Activated CD4-positive, alpha-beta T cell treated with anti-CD3 and anti-CD28 coated beads for 36 hours (primary cell): Measurements from ENCODE around the gene CLEC16A. TPM values are rescaled to one million over a fixed set of nuclear protein-coding genes. Genes with fewer than 3 reads are reported as not detected.

ENCODE experiments used
- ATAC-seq: fragments of 200-7000 bp; cut with Tn5 transposase; one replicate; pipeline ENCODE4 v1.10.0; 2021; ENCODE audit warnings: mild to moderate bottlenecking, moderate library complexity
- CTCF ChIA-PET: fragments of 350-600 bp; sonication (Branson Sonifier 250); formaldehyde crosslinking; loops from one replicate; lab custom pipeline; 2021; ENCODE audit warnings: antibody characterized with exemption; lab: Charles Lee
- POLR2A ChIA-PET: fragments of 350-600 bp; sonication (Branson Sonifier 250); formaldehyde crosslinking; loops from one replicate; lab custom pipeline; 2021; ENCODE audit warnings: antibody characterized with exemption, inconsistent platforms; lab: Charles Lee
- DNase-seq: peaks from one replicate; pipeline ENCODE4 v3.0.0-alpha.2; 2020
- H3K27ac Mint-ChIP-seq: one replicate; pipeline ENCODE4 v1.8.0; 2021; ENCODE audit warnings: mixed read lengths
- H3K27me3 Mint-ChIP-seq: one replicate; pipeline ENCODE4 v1.8.0; 2021; ENCODE audit warnings: mixed read lengths
- H3K36me3 Mint-ChIP-seq: one replicate; pipeline ENCODE4 v1.8.0; 2021; ENCODE audit warnings: low read depth, mixed read lengths
- H3K4me1 Mint-ChIP-seq: one replicate; pipeline ENCODE4 v1.8.0; 2021; ENCODE audit warnings: mixed read lengths
- H3K4me3 Mint-ChIP-seq: one replicate; pipeline ENCODE4 v1.8.0; 2021; ENCODE audit warnings: mild to moderate bottlenecking, moderate library complexity, mixed read lengths
- H3K9me3 Mint-ChIP-seq: one replicate; pipeline ENCODE4 v1.8.0; 2021; ENCODE audit warnings: low read depth, mixed read lengths
- intact Hi-C, 2 experiments: fragments of 100-400 bp; cut with DNase I in 1 of 2; cut with micrococcal nuclease in 1 of 2; formaldehyde crosslinking; loops; one replicate each; pipeline versions ENCODE4 v1.14.2 to v1.15.1; 2022 to 2024; cut with DNase I, micrococcal nuclease
- total RNA-seq, 2 experiments: library from RNA; stranded (reverse); gene quantifications; one replicate each; pipeline ENCODE4 v1.2.3, GENCODE V29; 2021

Gene CLEC16A
- total RNA-seq, 2 experiments from 2014 or later, result 23.5 to 25.4 TPM

DNA sequence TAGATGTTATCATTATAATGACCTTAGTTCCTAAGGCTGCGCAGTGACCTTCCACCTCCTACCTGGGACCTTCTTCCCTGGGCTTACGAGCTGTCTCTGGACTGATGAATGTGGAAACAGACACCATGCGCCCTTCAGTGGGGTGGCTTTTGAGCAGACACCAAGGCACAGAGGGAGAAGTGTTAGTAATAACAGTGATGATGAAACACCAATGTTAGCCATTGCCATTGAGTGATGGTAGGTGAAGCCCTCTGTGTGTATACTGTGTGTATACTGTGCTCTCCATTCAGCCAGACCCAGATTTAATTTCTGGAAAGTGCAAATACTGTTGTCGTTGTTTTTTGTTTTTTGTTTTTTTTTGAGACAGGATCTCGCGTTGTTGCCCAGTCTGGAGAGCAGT is 44.5 kb downstream of the CLEC16A start:
- ATAC-seq, result peak; percentile 21
- H3K36me3 Mint-ChIP-seq, result peaks cover 41% of the 10 kb centered on the region
- CTCF ChIA-PET, result interaction anchor here (0.7 to 1.4 kb wide), 4 partner anchors 18 to 236 kb away, joined by 3 to 4 read pairs (median 3); no protein-coding TSS in a partner anchor
- H3K27ac Mint-ChIP-seq, result peak overlapping the region; percentile 92
- H3K9me3 Mint-ChIP-seq, result no peaks in the 10 kb centered on the region
- peak overlapping the region; percentile 46 for H3K4me3 Mint-ChIP-seq
- POLR2A ChIA-PET, result interaction anchor here (0.6 kb wide), 2 partner anchors 63 to 116 kb away, joined by 3 read pairs; no protein-coding TSS in a partner anchor
- H3K4me1 Mint-ChIP-seq, result peaks cover 87% of the 10 kb centered on the region
- intact Hi-C loops, result loop anchor here (1.0 to 2.0 kb wide), 13 partner anchors 24 to 366 kb away; partner anchors contain the start of gene SOCS1 (in 1 of the 2)
- H3K27me3 Mint-ChIP-seq, result no peaks in the 10 kb centered on the region
- peak; percentile 31 for DNase-seq

DNA sequence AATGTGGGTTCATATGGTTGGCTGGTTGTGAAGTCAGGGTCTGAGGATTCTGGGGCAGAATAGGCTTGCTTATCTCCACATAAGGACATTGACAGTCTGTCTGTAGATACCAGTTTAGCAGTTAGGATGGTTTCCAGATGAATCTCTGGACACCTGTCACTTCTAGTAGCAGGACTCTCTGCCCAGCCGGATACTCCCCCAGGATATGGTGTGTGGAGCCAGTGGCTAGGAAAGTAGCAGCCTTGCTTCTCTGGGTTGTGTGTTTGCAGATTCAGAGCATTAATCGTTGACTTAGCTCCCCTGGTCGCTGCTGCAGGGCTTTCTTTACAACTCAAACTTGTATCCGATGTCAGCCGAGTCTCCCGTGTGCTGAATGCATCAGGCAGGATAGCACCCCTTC is 45.2 kb downstream of the CLEC16A start:
- intact Hi-C loops, result loop anchor here (2.0 kb wide), 3 partner anchors 35 to 243 kb away; no protein-coding TSS in a partner anchor
- no peak overlapping the region for H3K4me3 Mint-ChIP-seq
- ATAC-seq (no peak), DNase-seq (no peak)
- H3K27me3 Mint-ChIP-seq, result no peaks in the 10 kb centered on the region
- peak overlapping the region; percentile 92 for H3K27ac Mint-ChIP-seq
- ChIA-PET CTCF (interaction anchor here (0.6 to 1.4 kb wide), 7 partner anchors 16 to 640 kb away, joined by 3 to 7 read pairs (median 3); no protein-coding TSS in a partner anchor), POLR2A (interaction anchor here (0.6 kb wide), 2 partner anchors 62 to 1917 kb away, joined by 3 read pairs; no protein-coding TSS in a partner anchor)
- no peaks in the 10 kb centered on the region for H3K9me3 Mint-ChIP-seq
- peaks cover 80% of the 10 kb centered on the region for H3K4me1 Mint-ChIP-seq
- H3K36me3 Mint-ChIP-seq, result peaks cover 42% of the 10 kb centered on the region

GRCh38 chr16:10990378-10990777 is 46.0 kb downstream of the CLEC16A start:
- ATAC-seq (no peak), DNase-seq (no peak)
- H3K9me3 Mint-ChIP-seq, result no peaks in the 10 kb centered on the region
- peaks cover 43% of the 10 kb centered on the region for H3K36me3 Mint-ChIP-seq
- intact Hi-C loops, result no loop called here
- no peaks in the 10 kb centered on the region for H3K27me3 Mint-ChIP-seq
- CTCF ChIA-PET, result interaction anchor here (0.6 to 1.2 kb wide), 3 partner anchors 16 to 80 kb away, joined by 3 to 7 read pairs (median 3); no protein-coding TSS in a partner anchor
- H3K4me1 Mint-ChIP-seq, result peaks cover 76% of the 10 kb centered on the region
- H3K27ac Mint-ChIP-seq, result peak overlapping the region; percentile 92
- H3K4me3 Mint-ChIP-seq, result no peak overlapping the region
- POLR2A ChIA-PET, result no interaction called here

DNA sequence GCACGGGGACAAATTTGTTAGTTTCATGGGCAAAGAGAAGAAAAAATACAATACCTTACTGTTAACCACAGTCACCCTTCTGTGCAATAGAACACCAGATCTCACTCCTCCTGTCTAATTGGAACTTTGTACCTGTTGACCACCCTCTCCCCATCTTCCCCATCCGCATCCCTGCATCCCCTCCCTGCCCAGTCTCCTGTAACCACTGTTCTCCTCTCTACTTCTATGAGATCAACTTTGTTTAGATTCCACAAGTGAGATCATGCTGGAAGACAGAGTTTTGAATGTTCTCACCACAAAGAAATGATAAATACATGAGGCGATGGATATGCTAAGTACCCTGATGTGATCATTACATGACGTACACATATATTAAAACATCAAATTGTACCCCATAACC is 47.7 kb downstream of the CLEC16A start:
- CTCF ChIA-PET, result interaction anchor here (1.1 kb wide), 1 partner anchor 28 kb away, joined by 4 read pairs; no protein-coding TSS in a partner anchor
- H3K4me3 Mint-ChIP-seq, result no peak overlapping the region
- peaks cover 38% of the 10 kb centered on the region for H3K36me3 Mint-ChIP-seq
- H3K27me3 Mint-ChIP-seq, result no peaks in the 10 kb centered on the region
- intact Hi-C loops, result loop anchor here in 1 of 2 experiments (1.0 kb wide), 1 partner anchor 102 kb away; no protein-coding TSS in a partner anchor
- peak overlapping the region; percentile 92 for H3K27ac Mint-ChIP-seq
- POLR2A ChIA-PET, result interaction anchor here (0.7 kb wide), 1 partner anchor 793 kb away, joined by 3 read pairs; no protein-coding TSS in a partner anchor
- H3K4me1 Mint-ChIP-seq, result peaks cover 66% of the 10 kb centered on the region
- H3K9me3 Mint-ChIP-seq, result no peaks in the 10 kb centered on the region
- DNase-seq (no peak), ATAC-seq (no peak)

DNA sequence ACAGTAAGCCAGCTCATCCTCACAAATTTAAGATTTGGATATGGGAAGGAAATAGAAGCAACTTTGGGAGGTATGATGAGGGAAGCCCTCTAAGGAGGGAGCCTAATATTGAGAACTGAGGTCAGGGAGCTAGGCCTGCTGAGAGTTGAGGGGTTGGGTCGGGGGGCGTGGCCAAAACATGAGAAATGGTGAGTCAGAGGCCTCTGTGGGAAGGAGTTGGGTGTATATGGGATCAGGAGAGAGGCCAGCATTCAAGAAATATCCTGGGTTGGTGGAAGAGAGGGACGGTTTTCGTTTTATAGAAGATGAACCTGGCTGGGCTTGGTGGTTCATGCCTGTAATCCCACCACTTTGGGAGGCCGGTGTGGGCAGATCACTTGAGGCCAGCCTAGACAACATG is 48.4 kb downstream of the CLEC16A start:
- Mint-ChIP-seq H3K4me1 (peaks cover 65% of the 10 kb centered on the region), H3K27ac (peak overlapping the region; percentile 49)

DNA sequence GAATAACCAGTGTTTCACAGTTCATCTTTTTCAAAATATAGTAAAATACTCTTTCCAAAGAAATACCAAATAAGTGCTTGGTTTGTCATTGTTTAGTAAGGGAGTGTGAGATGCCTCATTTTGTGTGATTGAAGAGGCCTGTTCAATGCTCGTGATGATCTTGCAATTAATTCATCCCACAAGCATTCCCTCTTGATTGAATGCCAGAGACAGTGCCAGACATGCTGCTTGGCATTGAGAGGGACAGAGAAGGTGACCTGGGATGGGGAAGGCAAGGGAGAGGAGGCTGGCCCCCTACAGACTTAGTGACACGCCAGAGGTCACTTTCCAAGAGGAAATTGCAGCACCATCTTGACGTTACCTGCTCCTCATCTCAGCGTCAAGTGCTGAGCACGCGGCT is 49.3 kb downstream of the CLEC16A start:
- Mint-ChIP-seq H3K27me3 (no peaks in the 10 kb centered on the region), H3K4me1 (peaks cover 61% of the 10 kb centered on the region), H3K27ac (no peak overlapping the region), H3K4me3 (no peak overlapping the region), H3K36me3 (peaks cover 44% of the 10 kb centered on the region), H3K9me3 (no peaks in the 10 kb centered on the region)
- ATAC-seq (no peak), DNase-seq (no peak)
- intact Hi-C loops, result no loop called here
- ChIA-PET CTCF (interaction anchor here (1.0 to 1.1 kb wide), 2 partner anchors 46 to 53 kb away, joined by 3 read pairs; no protein-coding TSS in a partner anchor), POLR2A (no interaction called here)

More for the DNA sequence above, 48.4 kb downstream of the CLEC16A start:
- ChIA-PET CTCF (interaction anchor here (0.7 to 1.1 kb wide), 4 partner anchors 29 to 102 kb away, joined by 3 to 4 read pairs (median 3); no protein-coding TSS in a partner anchor), POLR2A (no interaction called here)
- no peaks in the 10 kb centered on the region for H3K9me3 Mint-ChIP-seq
- H3K36me3 Mint-ChIP-seq, result peaks cover 40% of the 10 kb centered on the region
- ATAC-seq, result no peak
- intact Hi-C loops, result loop anchor here in 1 of 2 experiments (1.0 kb wide), 1 partner anchor 102 kb away; no protein-coding TSS in a partner anchor
- peak overlapping the region; percentile 4 for H3K4me3 Mint-ChIP-seq
- no peaks in the 10 kb centered on the region for H3K27me3 Mint-ChIP-seq
- DNase-seq, result peak; percentile 75

DNA sequence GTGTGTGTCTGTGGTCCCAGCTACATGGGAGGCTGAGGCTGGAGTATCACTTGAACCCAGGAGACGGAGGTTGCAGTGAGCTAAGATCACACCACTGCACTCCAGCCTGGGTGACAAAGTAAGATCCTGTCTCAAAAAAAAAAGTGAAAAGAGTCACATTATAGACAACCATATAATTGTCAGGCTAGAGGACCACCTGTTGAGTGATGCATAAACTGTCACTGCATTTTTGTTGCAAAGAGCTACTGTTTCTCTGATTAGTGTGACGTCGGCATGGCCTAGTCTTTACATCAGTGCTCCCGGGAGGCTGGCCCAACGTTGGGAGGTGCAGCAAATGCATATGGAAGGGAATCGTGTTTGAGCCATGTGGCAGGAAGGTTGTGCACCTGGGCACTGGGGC is 50.2 kb downstream of the CLEC16A start:
- Mint-ChIP-seq H3K27me3 (no peaks in the 10 kb centered on the region), H3K9me3 (no peaks in the 10 kb centered on the region), H3K27ac (no peak overlapping the region), H3K4me3 (no peak overlapping the region), H3K36me3 (peaks cover 39% of the 10 kb centered on the region), H3K4me1 (peaks cover 53% of the 10 kb centered on the region)
- DNase-seq (no peak), ATAC-seq (no peak)
- intact Hi-C loops, result no loop called here
- ChIA-PET POLR2A (interaction anchor here (0.7 kb wide), 1 partner anchor 124 kb away, joined by 9 read pairs; no protein-coding TSS in a partner anchor), CTCF (interaction anchor here (0.7 to 1.1 kb wide), 3 partner anchors 45 to 377 kb away, joined by 3 read pairs; no protein-coding TSS in a partner anchor)

- H3K27me3 Mint-ChIP-seq, result no peaks in the 10 kb centered on the region
- POLR2A ChIA-PET, result no interaction called here
- no peak overlapping the region for H3K4me3 Mint-ChIP-seq
- CTCF ChIA-PET, result interaction anchor here (1.5 kb wide), 1 partner anchor 13 kb away, joined by 4 read pairs; no protein-coding TSS in a partner anchor
- ATAC-seq (no peak), DNase-seq (no peak)
- intact Hi-C loops, result no loop called here
- H3K9me3 Mint-ChIP-seq, result no peaks in the 10 kb centered on the region
- peaks cover 43% of the 10 kb centered on the region for H3K4me1 Mint-ChIP-seq
- peak overlapping the region; percentile 35 for H3K27ac Mint-ChIP-seq
- peaks cover 38% of the 10 kb centered on the region for H3K36me3 Mint-ChIP-seq
These were observed 51.2 kb downstream of the CLEC16A start for GRCh38 chr16:10995565-10995964.

- no peaks in the 10 kb centered on the region for H3K27me3 Mint-ChIP-seq
- no peaks in the 10 kb centered on the region for H3K9me3 Mint-ChIP-seq
- peak overlapping the region; percentile 45 for H3K27ac Mint-ChIP-seq
- H3K4me3 Mint-ChIP-seq, result no peak overlapping the region
- intact Hi-C loops, result no loop called here
- POLR2A ChIA-PET, result no interaction called here
- peaks cover 22% of the 10 kb centered on the region for H3K36me3 Mint-ChIP-seq
- no peak for DNase-seq
- CTCF ChIA-PET, result no interaction called here
- no peak for ATAC-seq
- H3K4me1 Mint-ChIP-seq, result peaks cover 24% of the 10 kb centered on the region
These were observed 53.1 kb downstream of the CLEC16A start for GRCh38 chr16:10997485-10997884.

DNA sequence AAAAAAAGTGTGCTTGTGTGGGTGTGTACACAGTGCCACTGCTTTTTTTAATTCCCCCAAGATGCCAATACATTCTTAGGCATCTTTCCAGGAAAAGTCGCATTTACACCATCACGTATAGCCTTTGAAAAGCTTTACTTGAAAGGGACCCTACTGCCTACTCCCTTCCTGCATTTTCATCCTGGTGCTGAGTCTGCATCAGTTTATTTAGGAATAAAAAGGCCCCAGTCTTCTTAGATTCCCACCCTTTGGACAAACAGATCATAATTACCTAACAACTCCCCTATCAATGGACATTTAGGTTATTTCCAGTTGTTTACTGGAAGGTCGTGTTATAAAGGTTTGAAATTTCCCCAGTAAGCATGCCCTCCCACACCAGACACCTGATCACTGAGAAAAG is 54.9 kb downstream of the CLEC16A start:
- H3K36me3 Mint-ChIP-seq, result peaks cover 17% of the 10 kb centered on the region
- intact Hi-C loops, result no loop called here
- no peaks in the 10 kb centered on the region for H3K9me3 Mint-ChIP-seq
- ChIA-PET POLR2A (no interaction called here), CTCF (interaction anchor here (0.6 to 0.7 kb wide), 3 partner anchors 28 to 696 kb away, joined by 3 to 5 read pairs (median 3); no protein-coding TSS in a partner anchor)
- peaks cover 13% of the 10 kb centered on the region for H3K4me1 Mint-ChIP-seq
- no peaks in the 10 kb centered on the region for H3K27me3 Mint-ChIP-seq
- ATAC-seq, result no peak
- no peak overlapping the region for H3K27ac Mint-ChIP-seq
- no peak for DNase-seq
- H3K4me3 Mint-ChIP-seq, result no peak overlapping the region

DNA sequence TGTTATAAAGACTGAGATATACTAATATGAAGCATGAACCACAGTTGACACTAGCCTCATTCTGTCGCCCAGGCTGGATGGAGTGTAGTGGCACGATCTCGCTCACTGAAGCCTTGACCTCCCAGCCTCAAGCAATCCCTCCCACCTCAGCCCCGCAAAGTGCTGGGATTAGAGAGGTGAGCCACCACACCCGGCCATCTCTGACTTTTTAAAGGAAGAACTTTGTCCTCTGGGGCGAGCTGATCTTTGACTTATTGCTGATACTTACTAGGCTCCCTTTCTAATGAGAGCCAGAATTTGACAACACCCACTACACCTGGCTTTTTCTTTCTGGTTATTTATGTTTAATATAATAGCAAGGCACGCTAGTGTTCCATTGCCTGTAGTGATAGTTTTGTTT is 57.2 kb downstream of the CLEC16A start:
- H3K9me3 Mint-ChIP-seq, result no peaks in the 10 kb centered on the region
- ChIA-PET POLR2A (no interaction called here), CTCF (interaction anchor here (0.6 to 1.0 kb wide), 3 partner anchors 19 to 446 kb away, joined by 3 read pairs; no protein-coding TSS in a partner anchor)
- intact Hi-C loops, result no loop called here
- no peak for DNase-seq
- no peak overlapping the region for H3K4me3 Mint-ChIP-seq
- no peaks in the 10 kb centered on the region for H3K27me3 Mint-ChIP-seq
- H3K36me3 Mint-ChIP-seq, result peaks cover 15% of the 10 kb centered on the region
- peaks cover 18% of the 10 kb centered on the region for H3K4me1 Mint-ChIP-seq
- no peak overlapping the region for H3K27ac Mint-ChIP-seq
- ATAC-seq, result no peak
